ENCODE results near the gene ATL3.
"Not testable (repeated sequence)": the region's sequence is repeated elsewhere in the genome, so short reads cannot be mapped to it uniquely, and the experiment has no call there.

ATL3 gene

GRCh38 chr11:63671322-63672155 is at the start of gene ATL3:
ATL3 (minus strand) TSS chr11:63671376; CDS start chr11:63671335, 41 bp downstream.
- peak; percentile 93 to 100 (median 99) for DNase-seq

- DNase-seq, result no peak
Observed at GRCh38 chr11:63720611-63721010, 49.4 kb upstream of the ATL3 start.

GRCh38 chr11:63719987-63720386 is 48.8 kb upstream of the ATL3 start:
- no peak for DNase-seq

- no peak for DNase-seq
Observed at GRCh38 chr11:63719001-63719400, 47.8 kb upstream of the ATL3 start.

GRCh38 chr11:63716046-63716445 is 44.9 kb upstream of the ATL3 start:
- no peak for DNase-seq

GRCh38 chr11:63713766-63714165 is 42.6 kb upstream of the ATL3 start:
- DNase-seq, result no peak

- DNase-seq, result no peak
Observed at GRCh38 chr11:63711838-63712237, 40.7 kb upstream of the ATL3 start.

GRCh38 chr11:63710476-63711217 is 39.5 kb upstream of the ATL3 start:
- no peak for DNase-seq

GRCh38 chr11:63709336-63709884 is 38.2 kb upstream of the ATL3 start:
- DNase-seq, result no peak

GRCh38 chr11:63708764-63709163 is 37.6 kb upstream of the ATL3 start:
- DNase-seq, result no peak

- DNase-seq, result no peak
Observed at GRCh38 chr11:63705526-63705925, 34.4 kb upstream of the ATL3 start.

GRCh38 chr11:63699896-63700295 is 28.7 kb upstream of the ATL3 start:
- no peak for DNase-seq

GRCh38 chr11:63698976-63699733 is 28.0 kb upstream of the ATL3 start:
- no peak for DNase-seq

- DNase-seq, result no peak
Observed at GRCh38 chr11:63694596-63694995, 23.4 kb upstream of the ATL3 start.

- DNase-seq, result no peak
Observed at GRCh38 chr11:63687845-63688244, 16.7 kb upstream of the ATL3 start.

GRCh38 chr11:63686926-63687325 is 15.8 kb upstream of the ATL3 start:
- DNase-seq, result no peak

GRCh38 chr11:63685158-63685721 is 14.1 kb upstream of the ATL3 start:
- not testable (repeated sequence) for DNase-seq

GRCh38 chr11:63683133-63683991 is 12.2 kb upstream of the ATL3 start:
- DNase-seq, result peak in 1 of 3 experiments; percentile 52

- DNase-seq, result peak; percentile 49 to 81 (median 74)
Observed at GRCh38 chr11:63682066-63683021, 11.2 kb upstream of the ATL3 start.

GRCh38 chr11:63681321-63682065 is 10.3 kb upstream of the ATL3 start, which contains the start of gene RTN3:
RTN3 (plus strand) TSS chr11:63681500; CDS start chr11:63681637, 137 bp downstream.
- DNase-seq, result peak; percentile 98 to 99 (median 99)

Measured in NCI-H1417 (cell line).